Epithelial cell of esophagus (primary cell): Measurements from ENCODE around the gene WDR54.

Experiments used
- DNase-seq: peaks from one replicate; pipeline ENCODE4 v3.0.0; 2010; ENCODE audit warnings: low read depth
- H3K4me3 ChIP-seq: 2 replicates; pipeline ENCODE4 v1.5.1; 2011; ENCODE audit warnings: mild to moderate bottlenecking, low read length, control low read depth
- CTCF ChIP-seq: IDR thresholded peaks from 2 replicates; pipeline ENCODE4 v1.5.1; 2011; ENCODE audit warnings: low read depth, mild to moderate bottlenecking, low read length, control low read depth, inconsistent platforms; ENCODE audit not compliant: insufficient read depth; ENCODE audit errors: missing control alignments

Gene WDR54

GRCh38 chr2:74423231-74424095, 1.9 kb downstream of the WDR54 start:
- no peak for TF ChIP-seq CTCF
- DNase-seq = no peak
- H3K4me3 ChIP-seq = no peak overlapping the region

- DNase-seq = peak; percentile 68
- no peak for TF ChIP-seq CTCF
- H3K4me3 ChIP-seq = no peak overlapping the region
These were observed 2.8 kb downstream of the WDR54 start for GRCh38 chr2:74424139-74424992.

- H3K4me3 ChIP-seq = no peak overlapping the region
- TF ChIP-seq CTCF = no peak
- no peak for DNase-seq
These were observed 3.5 kb downstream of the WDR54 start for GRCh38 chr2:74424995-74425406.

GRCh38 chr2:74425523-74425922, 4.0 kb downstream of the WDR54 start:
- H3K4me3 ChIP-seq = no peak overlapping the region
- peak; percentile 99 for DNase-seq
- TF ChIP-seq CTCF = no peak

GRCh38 chr2:74426181-74426758, 4.7 kb downstream of the WDR54 start:
- DNase-seq = no peak
- no peak overlapping the region for H3K4me3 ChIP-seq
- no peak for TF ChIP-seq CTCF

GRCh38 chr2:74427551-74427950, 6.0 kb downstream of the WDR54 start:
- TF ChIP-seq CTCF = no peak
- H3K4me3 ChIP-seq = no peak overlapping the region
- peak; percentile 73 for DNase-seq
